Tibial artery (tissue), 4 donors: ENCODE results near the gene MTCH2.
A peak's percentile ranks its signal among the peaks of the same experiment; 100 is the strongest.

Experiments used
- DNase-seq, 2 donors: peaks; one replicate each; pipeline ENCODE4 v3.0.0-alpha.2; 2019
- H3K27ac ChIP-seq, 2 donors: fragments of 200-600 bp; sonication (generic) in 1 of 2; 1 replicate in 1 of 2; 2 replicates in 1 of 2; pipeline ENCODE4 v1.5.1; 2018 to 2019; ENCODE audit warnings: mild to moderate bottlenecking in 1 of 2
- H3K27me3 ChIP-seq, 2 donors: fragments of 200-600 bp; sonication (generic) in 1 of 2; one replicate each; pipeline versions ENCODE4 v1.5.1 to v1.6.0; 2016 to 2019
- H3K36me3 ChIP-seq, 3 donors: fragments of 200-600 bp; sonication (generic) in 2 of 3; one replicate each; pipeline ENCODE4 v1.5.1; 2016 to 2019; ENCODE audit warnings: mild to moderate bottlenecking in 2 of 3
- H3K4me1 ChIP-seq, 4 donors: fragments of 200-600 bp; sonication (generic) in 2 of 4; 1 replicate in 3 of 4; 2 replicates in 1 of 4; pipeline ENCODE4 v1.5.1; 2016 to 2019
- H3K4me3 ChIP-seq, 2 donors: fragments of 200-600 bp; sonication (generic) in 1 of 2; 1 replicate in 1 of 2; 2 replicates in 1 of 2; pipeline ENCODE4 v1.5.1; 2018 to 2019; ENCODE audit warnings: mild to moderate bottlenecking in 2 of 2
- H3K9me3 ChIP-seq, 3 donors: fragments of 200-600 bp; sonication (generic) in 1 of 3; one replicate each; pipeline ENCODE4 v1.5.1; 2016 to 2019
- CTCF ChIP-seq, 2 experiments: fragments of 200-600 bp in 1 of 2; fragments of 450-650 bp in 1 of 2; IDR thresholded peaks; one replicate each; pipeline ENCODE4 v1.5.1; 2017 to 2019; ENCODE audit warnings: antibody characterized with exemption in 2 of 2, mild to moderate bottlenecking in 1 of 2, moderate library complexity in 1 of 2
- intact Hi-C: fragments of 100-400 bp; cut with DNase I; formaldehyde crosslinking; loops from one replicate; pipeline ENCODE4 v1.15.0; 2023; ENCODE audit warnings: low total_unique reads

Gene MTCH2

GRCh38 chr11:47606731-47607130, 35.6 kb downstream of the MTCH2 start:
- H3K27ac ChIP-seq: peak overlapping the region in 1 of 2 donors; percentile 7

GRCh38 chr11:47605921-47606320, 36.4 kb downstream of the MTCH2 start:
- no peak for DNase-seq
- intact Hi-C loops: no loop called here
- no peaks in the 10 kb centered on the region for H3K27me3 ChIP-seq
- H3K4me1 ChIP-seq: peaks cover 0 to 23% (median 3%) of the 10 kb centered on the region in 4 donors
- no peaks in the 10 kb centered on the region for H3K9me3 ChIP-seq
- H3K36me3 ChIP-seq: peaks cover 0 to 13% (median 0%) of the 10 kb centered on the region in 3 donors
- no peak overlapping the region for H3K4me3 ChIP-seq
- TF ChIP-seq CTCF (IDR thresholded peaks at IDR 0.05): no peak
- no peak overlapping the region for H3K27ac ChIP-seq

More at GRCh38 chr11:47606731-47607130, 35.6 kb downstream of the MTCH2 start:
- Histone ChIP-seq H3K9me3 (no peaks in the 10 kb centered on the region), H3K36me3 (peaks cover 0 to 19% (median 0%) of the 10 kb centered on the region in 3 donors), H3K4me1 (peaks cover 0 to 23% (median 3%) of the 10 kb centered on the region in 4 donors), H3K27me3 (no peaks in the 10 kb centered on the region), H3K4me3 (no peak overlapping the region)
- no peak for TF ChIP-seq CTCF (IDR thresholded peaks at IDR 0.05)
- intact Hi-C loops: no loop called here
- DNase-seq: peak in 1 of 2 donors; percentile 63

DNA sequence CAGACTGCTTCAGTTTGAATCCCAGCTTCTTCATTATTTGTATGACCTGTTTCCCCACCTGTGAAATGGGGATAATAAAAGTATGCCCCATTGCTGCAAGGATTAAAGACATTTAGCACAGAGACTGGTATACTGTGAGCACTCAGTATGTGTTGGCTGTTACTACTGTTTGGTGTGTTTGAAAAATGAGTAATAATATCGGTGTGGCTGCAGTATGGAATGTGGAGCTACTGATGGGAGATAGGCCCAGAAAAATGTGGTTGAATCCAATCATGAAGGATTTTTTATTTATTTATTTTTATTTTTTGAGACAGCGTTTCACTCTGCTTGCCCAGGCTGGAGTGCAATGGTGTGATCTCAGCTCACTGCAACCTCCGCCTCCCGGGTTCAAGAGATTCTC, 39.1 kb downstream of the MTCH2 start:
- H3K27ac ChIP-seq: no peak overlapping the region
- intact Hi-C loops: no loop called here
- no peaks in the 10 kb centered on the region for H3K9me3 ChIP-seq
- TF ChIP-seq CTCF (IDR thresholded peaks at IDR 0.05): no peak
- H3K27me3 ChIP-seq: no peaks in the 10 kb centered on the region
- H3K4me1 ChIP-seq: peaks cover 0 to 21% (median 3%) of the 10 kb centered on the region in 4 donors
- H3K36me3 ChIP-seq: no peaks in the 10 kb centered on the region
- DNase-seq: no peak
- H3K4me3 ChIP-seq: no peak overlapping the region

- Histone ChIP-seq H3K4me1 (no peaks in the 10 kb centered on the region), H3K27me3 (peaks cover 0 to 17% of the 10 kb centered on the region in 2 donors), H3K36me3 (no peaks in the 10 kb centered on the region), H3K27ac (no peak overlapping the region), H3K4me3 (no peak overlapping the region), H3K9me3 (no peaks in the 10 kb centered on the region)
- peak in 1 of 2 donors; percentile 43 for DNase-seq
- no peak for TF ChIP-seq CTCF (IDR thresholded peaks at IDR 0.05)
- intact Hi-C loops: no loop called here
Measured at GRCh38 chr11:47599902-47600301, 42.5 kb downstream of the MTCH2 start.

DNA sequence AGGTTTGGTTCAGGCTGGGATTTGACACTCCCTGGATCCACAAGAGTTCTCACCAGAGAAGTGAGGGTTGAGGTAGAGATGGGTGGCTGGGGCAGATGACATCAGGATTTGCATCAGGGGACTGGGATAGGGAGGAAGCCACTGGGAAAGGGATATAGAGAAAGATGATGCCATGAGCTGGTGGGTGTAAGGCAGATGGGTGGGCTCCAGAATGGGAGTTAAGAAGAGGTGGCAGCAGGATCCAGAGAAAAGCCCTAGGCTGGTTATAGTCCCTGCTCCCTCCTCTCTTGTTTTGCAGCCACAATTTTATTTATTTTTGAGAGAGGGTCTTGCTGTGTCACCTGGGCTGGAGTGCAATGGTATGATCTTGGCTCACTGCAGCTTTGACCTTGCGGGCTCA, 46.4 kb downstream of the MTCH2 start:
- no peak overlapping the region for H3K4me3 ChIP-seq
- TF ChIP-seq CTCF (IDR thresholded peaks at IDR 0.05): no peak
- peaks cover 0 to 15% (median 11%) of the 10 kb centered on the region in 4 donors for H3K4me1 ChIP-seq
- H3K9me3 ChIP-seq: no peaks in the 10 kb centered on the region
- no peaks in the 10 kb centered on the region for H3K36me3 ChIP-seq
- peaks cover 0 to 53% of the 10 kb centered on the region in 2 donors for H3K27me3 ChIP-seq
- intact Hi-C loops: no loop called here
- no peak overlapping the region for H3K27ac ChIP-seq
- DNase-seq: no peak

DNA sequence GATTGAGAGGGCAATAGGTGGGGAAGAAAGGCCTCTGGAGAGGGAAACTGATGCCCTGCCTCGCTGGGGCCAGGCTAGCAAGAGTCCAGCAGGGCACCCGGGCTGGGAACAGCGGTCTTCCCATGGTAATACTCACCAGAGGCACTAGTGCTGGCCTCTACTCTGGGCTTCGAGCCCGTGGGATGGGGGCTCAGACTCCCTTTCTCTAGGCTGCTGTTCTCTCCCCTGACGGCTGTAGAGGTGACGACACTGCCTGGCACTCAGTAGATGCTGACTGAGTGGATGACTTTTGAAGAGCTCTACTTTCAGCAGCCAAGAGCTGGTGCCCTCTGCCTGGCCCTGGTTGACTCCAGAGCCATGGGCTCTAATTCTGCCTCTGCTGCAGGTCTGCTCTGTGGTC, 47.3 kb downstream of the MTCH2 start:
- Histone ChIP-seq H3K9me3 (no peaks in the 10 kb centered on the region), H3K27me3 (peaks cover 0 to 60% of the 10 kb centered on the region in 2 donors), H3K27ac (no peak overlapping the region), H3K36me3 (no peaks in the 10 kb centered on the region), H3K4me3 (no peak overlapping the region), H3K4me1 (peaks cover 0 to 15% (median 11%) of the 10 kb centered on the region in 4 donors)
- intact Hi-C loops: no loop called here
- TF ChIP-seq CTCF (IDR thresholded peaks at IDR 0.05): no peak
- DNase-seq: no peak
